Iris pigment epithelial cell (primary cell): Measurements from ENCODE around the gene PLXNA2.

Source experiments
- DNase-seq: peaks from one replicate; pipeline ENCODE4 v3.0.0-alpha.2; 2011; ENCODE audit warnings: low read depth

The PLXNA2 gene

DNA sequence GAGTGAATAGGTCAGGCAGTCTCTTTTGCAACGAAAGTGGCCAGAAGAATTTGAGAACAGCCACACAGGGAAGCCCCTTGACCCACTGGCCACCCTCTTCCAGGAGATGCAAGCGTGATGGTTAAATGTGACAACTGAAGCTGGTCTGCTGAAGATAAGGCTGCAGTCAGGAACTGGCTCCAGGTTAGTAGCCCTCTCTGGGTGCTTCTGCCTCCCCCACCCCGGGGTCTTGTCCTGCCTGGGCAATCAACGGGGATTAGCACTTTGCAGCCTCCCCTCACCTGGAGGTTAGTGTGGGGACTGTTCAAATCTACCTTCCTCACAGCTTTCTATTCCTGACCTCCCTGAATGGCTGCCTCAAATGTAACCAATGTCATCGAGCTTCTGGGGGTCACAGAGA is 125.9 kb downstream of the PLXNA2 start:
- no peak for DNase-seq

DNA sequence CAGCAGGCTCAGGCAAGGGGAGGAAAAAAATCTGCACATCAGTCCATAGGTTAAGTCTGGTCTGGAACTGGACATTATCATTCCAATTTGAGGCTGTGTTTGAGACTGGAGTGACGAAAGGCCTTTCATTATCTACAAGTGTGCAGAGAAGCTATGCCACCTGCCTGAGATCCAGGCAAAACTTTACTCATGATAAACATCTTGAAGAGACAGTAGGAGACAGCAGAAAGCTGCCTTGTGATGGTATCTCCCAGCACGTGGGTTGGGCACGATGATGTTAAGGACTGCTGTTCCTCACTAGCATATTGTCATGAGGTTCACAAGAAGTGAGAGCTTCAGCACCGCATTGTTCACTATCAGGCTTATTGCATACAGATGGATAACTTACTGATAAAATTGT is 126.4 kb downstream of the PLXNA2 start:
- no peak for DNase-seq

DNA sequence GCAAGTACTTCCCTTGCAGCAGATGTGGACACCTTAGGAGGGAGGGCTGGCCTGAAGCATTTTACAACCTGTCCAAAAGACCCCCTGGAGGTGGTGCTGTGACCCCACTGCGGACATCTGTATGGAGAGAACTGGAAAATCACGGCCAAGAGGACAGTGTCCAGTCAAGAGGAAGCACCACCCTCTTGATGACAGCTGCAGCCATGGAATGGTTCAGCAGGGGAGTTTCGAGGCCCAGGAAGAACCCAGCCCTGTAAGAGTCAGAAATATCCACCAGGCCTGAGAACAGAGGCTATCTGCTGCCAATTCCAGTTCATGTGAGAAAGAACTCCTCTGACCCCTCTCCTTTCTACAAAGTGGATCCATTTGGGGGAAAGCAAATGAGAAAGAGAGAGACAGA is 126.8 kb downstream of the PLXNA2 start:
- no peak for DNase-seq

DNA sequence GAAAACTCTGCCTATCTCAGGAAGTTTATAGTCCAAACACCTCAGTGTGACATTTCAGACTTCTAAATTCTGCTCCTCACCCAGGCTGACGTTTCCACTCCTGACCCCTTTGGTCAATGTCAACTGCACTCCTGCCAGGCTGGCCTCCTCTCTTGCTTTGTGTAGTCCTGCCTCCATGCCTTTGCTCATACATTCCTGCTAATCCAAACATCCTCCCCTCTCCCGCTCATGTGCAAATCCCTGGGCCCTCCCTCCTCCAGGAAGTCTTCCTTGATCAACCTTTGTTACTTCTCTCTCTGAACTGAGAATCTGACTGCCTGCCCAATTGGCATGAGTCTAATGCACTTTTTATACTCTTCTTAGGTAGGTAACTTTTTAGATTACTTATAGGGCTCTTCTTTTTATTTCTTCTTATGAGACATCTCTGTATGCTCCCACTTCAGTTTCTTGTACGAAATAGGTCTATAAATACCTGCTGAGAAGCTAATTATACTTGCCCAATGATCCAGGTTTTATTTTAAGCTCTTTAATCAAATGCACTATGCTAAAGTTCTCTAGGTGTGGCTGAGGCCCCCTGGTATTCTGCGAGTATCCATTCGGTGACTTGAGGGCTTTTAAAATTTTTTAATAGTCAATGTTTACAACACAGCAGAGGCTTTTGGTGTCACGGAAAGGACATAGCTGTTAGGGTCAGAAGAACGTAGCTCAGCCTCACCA is 128.1 kb downstream of the PLXNA2 start:
- peak; percentile 26 for DNase-seq

DNA sequence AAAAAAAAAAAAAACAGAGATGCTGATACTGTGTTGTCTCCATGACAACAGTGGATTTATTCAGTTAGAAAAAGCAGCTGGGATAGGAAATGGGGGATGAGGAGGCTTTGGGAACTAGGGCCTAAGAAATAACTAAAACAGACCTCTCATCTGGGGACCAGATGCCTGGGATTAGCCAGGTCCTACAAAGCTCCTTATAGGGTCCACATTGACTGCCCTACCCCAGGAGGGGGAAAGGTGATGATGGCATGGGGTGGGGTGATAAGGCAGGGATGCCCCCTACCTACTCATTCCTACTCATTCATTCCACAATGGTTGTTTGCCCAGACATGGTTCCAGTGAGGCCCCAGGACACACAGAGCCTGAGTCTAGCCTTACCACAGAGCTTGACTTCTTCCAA is 131.2 kb downstream of the PLXNA2 start:
- DNase-seq, result no peak

DNA sequence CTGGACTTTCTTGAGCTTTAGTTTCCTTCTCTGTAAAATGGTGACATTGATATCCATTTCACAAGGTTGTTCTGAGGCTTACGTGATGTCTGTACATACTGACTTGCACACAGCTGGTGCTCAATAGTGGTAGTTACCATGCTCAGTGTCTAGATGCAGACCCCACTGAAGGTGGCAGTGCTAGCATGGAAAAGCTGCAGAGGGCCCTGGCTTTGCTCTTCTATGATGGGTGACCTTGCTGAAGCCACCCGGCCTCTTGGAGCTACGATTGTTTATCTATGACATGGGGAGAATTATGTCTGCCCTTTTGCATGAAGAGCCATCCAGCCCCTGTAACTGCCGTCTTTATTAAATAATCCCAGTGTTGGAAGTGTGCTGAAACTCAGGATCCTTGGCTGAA is 131.8 kb downstream of the PLXNA2 start:
- no peak for DNase-seq

DNA sequence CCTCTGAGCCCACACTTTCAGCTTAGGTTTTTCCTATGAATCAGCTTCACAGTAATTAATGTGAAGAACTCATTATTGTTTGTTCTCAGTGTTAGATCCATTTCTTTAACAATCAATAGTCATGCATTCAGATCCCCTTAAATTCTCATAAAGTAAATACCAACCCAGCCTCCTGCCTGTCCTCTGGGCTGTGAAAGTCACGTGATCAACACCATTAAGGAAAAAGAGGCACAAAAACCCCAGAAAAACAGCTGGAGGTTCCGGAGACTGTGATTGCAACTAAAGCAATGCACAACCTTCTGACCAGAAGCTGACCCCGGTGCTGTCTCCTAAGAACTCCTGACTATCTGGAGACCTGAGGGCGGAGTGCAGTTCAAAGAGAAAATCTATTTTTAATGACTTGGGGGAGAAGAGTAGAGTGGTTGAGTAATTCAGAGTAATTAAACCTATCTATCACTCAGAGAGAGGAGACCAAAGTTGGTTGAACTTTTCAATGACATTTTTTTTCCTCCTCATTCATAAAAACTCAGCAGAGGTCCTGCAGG is 132.5 kb downstream of the PLXNA2 start:
- no peak for DNase-seq

DNA sequence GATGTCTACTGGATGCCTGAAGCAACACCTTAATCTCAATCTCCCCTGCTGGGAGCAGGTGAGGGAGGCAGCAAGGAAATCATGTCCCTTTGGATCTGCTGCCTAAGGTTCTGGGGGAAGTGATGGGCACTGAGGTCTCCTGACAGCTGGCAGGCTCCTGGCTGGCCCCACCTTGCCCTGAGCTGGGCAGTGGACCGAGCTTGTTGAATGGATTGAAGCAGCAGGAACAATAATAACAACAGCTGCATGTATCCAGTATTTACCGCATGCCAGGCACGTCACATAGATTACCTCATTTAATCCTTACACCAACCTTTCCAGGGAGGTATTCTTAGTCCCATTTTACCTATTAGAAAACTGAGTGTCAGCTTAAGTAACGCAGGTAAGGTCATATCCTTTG is 133.9 kb downstream of the PLXNA2 start:
- DNase-seq, result no peak

DNA sequence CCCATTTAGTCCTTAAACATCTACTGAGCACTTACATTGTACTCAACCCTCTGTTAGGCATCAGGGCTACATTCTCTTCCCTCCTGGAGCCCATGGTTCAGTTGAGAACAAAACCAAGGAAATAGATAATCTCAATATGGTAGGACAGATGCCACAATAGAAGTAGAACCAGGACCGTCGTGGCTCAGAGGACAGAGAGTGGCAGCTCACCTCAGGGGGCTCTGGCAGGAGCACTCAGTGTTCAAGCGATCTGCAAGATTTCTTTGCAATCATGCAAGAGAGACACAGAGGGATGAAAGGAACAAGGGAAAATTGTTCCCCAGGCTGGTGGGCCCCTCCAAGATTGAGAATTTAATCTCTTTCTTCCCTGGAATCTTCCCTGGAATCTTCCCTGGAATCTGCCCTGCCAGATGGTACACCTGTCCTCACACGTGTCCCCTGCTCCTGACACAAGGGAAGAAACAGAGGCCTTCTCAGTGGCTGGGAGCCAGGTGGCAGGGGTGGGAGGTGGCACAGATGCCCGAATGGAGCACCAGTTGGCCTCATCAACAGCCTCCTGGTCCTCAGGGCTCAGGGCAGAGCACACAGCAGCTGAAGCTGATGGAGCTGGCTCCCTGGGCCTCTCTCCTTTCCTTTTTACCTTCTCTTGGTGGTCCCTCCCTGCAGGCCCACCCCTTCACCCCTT is 135.4 kb downstream of the PLXNA2 start:
- no peak for DNase-seq

DNA sequence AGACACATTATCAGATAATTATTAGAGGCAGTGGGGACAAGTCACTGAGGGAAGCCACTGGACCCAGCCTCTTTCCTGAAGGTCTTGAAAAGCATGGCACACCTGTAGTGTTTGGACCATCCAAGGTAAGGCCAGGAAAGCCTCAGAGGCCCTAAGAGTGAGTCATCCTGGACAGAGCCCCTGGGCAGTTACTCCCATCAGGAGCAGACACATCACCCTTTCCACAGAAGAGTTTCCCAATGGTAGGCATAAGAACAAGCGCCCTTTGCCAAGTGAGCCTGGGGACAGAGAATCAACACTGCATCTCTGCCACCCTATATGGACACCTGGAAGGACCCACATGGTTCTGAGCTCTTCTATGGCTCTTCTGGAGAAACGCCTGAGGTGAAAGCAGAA is 136.0 kb downstream of the PLXNA2 start:
- DNase-seq, result peak; percentile 28

DNA sequence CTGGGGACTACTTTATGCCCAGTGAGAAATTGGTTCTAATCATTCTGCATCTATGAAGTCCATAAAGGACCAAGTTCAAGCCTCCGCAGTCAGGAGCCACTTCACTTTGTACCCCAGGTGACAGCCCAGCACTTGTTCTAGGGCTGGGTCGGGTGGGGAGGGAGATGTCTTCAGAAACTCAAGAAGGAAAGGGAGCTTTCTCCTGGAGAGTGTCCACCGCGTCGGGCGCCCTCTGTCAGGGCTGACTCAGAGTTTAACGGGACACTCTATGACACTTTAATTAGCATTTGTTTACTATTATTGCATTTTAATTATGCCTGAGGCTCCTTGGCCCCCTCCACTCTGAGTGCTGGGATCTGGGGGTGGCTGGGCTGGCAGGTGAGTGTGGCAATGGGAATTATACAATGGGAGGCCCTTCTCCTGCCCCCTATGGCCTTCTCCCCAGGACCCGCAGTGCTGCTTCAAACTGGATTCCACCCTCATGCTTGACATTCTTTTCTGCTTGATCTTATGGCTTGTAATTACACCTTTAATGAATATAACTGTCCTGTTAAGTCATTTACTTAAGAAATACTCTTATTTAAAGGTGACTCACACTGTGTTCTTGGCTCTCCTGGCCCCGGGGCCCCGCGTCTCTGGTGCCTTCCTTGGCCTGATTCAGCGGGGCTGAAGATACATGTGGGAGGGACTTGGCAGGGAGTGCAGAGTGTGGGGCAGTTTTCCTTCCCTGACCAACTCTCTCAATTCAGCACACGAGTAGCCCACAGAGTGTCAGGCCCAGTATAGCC is 136.6 kb downstream of the PLXNA2 start:
- peak; percentile 91 for DNase-seq

DNA sequence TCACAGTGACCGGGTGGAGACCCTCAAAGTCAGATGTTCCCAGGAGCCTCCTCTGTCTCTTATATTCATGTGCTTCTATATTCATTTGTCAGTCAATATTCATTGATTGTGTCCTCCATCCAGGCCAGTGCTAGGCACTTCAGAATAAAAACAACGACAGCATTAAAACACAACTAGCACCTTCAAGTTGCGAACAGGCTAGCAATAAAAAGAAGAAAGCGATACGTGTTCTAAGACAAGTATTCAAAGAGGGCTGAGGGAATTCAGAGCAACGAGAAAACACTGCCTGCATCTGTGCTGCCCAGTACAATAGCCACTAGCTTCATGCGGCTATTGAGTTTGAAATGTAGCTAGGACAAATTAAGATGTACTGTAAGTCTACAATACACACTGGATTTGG is 138.0 kb downstream of the PLXNA2 start:
- no peak for DNase-seq

DNA sequence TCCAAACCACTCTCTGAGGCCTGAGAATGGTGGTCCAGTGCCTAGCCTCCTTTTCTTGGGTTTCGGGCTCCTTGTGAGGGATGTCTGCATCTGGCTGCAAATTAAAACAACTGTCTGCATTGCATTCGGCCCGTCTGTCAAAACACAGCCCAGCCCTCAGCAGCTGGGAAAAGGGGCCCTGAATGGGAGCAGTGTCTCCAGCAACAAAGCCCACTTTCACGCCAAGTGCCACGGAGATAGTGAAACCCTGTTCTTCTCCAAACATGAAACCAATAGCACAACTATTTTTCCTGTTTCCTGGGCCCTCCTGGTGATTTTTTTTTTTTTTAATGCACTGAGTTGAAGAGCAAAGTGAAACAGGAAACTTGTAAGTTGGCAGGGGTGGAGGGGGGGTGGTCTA is 138.4 kb downstream of the PLXNA2 start:
- DNase-seq, result no peak

DNA sequence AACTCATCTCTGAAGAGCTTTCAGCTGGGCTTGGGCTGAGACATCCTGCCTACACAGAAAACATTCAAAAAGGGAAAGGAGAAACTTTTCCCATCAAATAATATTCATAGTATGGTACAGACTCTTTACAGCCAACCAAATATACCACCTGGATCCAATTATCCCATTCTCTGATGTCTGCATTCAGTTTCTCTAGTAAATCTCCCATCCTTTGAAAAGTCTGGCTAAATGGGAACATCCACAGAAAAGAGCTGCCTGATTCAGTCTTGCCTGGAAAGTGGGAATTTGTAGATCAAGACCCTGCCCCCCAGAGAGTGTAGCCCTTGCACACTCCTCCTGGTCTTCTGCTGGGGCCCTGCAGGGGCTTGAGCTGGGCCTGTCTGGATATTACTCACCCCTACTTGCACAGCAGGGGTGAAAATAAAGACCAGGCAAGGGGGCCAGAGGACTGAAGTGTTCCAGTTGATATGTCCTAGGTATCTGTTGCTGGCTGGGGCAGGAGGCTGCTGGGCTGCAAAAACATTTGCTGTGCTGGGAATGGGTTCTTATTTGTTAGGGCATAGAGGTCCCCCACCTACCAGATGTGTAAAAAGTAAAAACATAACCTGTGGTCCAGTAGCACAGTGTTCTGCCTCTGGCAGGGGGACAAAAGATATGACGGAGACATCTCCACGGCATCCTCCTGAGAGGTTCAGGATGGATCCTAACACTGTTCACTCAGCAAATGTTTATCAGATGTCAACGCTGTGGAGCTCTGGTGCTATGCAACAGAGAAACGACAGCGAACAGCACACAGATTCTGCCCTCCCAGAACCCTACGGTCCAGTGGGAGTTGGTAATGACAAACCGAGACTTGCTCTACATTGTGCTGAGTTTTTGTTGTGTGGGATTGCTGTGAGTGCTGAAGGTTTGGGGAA is 140.3 kb downstream of the PLXNA2 start:
- no peak for DNase-seq

DNA sequence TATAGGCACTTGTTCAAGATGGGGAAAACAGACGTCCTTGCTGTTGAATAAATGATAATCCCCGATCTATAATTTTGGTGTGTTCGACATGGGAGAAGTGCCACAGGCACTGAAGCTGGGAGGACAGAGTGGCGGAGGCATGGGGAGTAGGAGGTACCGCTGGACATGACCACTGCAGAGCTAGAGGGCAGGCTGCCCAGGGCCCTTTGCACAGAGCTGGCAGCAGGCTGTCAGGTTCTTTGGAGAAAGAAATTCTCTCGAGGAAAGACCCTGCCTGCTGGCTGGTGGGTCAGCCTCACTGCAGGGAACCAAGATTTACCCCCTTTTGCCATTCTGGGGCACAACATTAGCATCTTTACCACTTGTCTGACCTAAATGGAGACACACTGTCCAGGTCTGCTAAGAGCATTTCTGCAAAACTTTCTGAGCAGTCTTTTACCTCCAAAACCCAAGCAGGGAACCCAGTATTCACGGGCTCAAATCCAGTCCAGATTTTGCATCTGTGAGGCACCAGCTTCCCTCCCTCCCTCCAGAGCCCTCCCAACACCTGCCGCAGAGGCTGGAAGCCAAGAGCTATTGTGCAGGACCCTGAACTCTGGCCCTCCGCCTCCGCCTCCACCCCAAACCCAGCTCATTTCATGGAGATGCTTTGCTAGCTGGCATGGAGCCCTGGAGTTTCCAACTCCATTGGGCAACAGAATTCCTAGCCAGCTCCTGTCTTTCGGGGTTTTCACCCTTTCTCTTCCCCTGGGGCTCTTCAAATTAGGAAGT is 142.3 kb downstream of the PLXNA2 start:
- no peak for DNase-seq

DNA sequence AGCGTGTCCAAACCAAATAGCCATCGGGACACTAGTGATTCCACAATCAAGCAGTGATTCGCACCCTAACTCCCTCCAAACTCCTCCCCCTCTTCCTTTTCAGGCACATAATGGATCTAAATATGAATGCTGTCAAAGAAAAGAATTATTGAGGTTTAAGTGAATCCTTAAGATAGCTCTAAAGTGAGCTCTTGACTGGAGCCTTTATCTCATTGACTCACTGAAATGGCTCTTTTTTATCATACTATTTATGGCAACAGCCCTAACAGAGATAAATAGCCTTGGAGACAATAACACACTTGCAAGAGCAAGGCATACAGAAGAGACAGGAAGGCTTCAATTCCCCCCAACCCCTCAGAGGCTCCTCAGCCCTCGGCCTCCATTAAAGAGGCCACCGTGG is 143.3 kb downstream of the PLXNA2 start:
- DNase-seq, result peak; percentile 61

DNA sequence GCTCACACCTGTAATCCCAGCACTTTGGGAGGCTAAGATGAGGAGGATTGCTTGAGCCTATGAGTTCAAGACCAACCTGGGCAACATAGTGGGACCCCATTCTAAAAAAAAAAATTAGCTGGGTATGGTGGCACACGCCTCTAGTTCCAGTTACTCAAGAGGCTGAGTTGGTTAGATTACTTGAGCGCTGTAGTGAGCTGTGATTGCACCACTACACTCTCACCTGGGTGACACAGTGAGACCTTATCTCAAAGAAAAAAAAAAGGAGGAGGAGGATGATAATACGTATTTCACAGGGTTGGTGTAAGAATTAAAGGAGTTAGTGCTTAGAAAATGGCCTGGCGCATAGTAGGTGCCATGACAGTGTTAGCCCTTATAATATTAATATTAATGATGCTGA is 144.1 kb downstream of the PLXNA2 start:
- DNase-seq, result no peak

DNA sequence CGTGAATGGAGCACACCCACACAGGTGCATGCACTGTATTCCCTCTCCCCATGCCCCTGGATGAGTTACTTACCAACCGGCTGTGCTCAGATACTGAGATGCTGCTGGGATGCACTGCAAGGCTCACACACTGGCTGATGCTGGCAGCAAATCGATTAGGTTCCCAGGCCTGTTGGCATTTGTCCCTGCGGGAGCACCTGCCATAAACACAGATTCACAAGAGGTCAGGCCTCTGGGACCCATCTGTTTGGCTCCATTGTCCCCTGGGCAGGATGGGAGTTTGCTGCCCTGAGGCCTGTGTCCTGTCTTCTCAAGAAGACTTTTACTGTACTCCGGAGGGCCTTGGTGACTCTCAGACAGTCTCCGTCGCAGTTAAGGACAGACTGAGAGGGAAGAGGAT is 145.4 kb downstream of the PLXNA2 start:
- DNase-seq, result no peak

DNA sequence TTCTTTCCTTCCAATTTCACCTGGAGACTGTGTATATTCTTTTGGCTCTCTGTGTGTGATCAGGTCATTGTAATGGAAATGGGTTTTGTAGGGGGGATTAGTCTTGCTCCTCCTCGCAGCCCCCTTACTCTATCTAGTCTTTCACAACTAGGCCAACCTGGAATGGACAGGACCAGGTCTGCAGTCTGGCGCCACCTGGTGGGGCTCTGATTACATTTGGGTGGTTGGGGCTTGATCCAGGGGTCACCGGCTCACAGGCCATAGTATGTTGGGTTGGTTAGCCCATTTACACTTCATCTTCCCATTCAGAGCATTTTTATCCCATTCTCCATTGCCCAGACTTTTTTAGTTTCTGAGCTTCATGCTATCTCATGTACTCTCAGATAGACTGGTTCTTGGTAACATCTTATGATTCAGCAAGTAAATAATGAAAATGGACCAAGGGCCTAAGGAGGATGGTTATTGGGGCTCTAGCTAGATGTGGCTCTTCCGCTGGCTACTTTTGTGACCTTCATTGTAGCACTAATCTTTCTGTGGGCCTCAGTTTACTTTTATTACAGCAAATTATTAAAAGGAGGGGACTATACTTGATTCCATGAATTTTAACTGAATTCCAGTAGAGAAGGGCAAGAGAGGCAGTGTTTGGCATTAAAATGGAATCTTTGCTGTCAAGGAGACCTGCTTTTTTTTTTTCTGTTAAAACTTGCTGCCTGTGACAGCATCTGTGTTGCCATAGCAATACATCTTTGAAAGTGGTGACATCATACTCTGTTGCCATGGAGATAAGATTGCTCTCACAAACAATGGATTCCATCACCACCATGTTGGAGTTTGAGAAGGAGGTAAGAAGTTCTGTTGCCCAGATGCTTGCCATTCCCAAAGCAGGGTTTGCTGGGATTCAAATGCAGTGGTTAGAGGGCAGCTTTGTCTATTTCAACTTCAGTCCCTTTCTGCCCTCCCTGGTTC is 150.1 kb downstream of the PLXNA2 start:
- peak; percentile 62 for DNase-seq

DNA sequence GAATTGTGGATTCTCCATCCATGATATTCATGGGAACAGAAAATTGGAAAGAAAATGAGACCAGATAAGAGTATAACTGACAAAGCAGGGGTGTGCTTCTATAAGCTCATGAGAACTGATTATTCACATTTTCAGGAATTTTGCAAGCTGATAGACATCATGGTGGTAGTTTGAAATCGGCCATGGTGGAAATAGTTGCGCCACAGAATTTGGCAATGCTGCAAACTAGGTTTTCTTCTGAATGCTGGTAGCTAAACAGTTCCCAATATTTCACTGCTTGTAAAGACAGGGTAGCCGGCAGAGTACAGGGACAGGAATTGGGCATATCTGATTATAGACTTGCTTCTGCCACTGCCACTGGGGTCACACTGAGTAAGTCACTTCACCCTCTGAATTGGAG is 151.1 kb downstream of the PLXNA2 start:
- no peak for DNase-seq
